ENCODE data around the gene VAMP3. TPM values are rescaled to one million over a fixed set of nuclear protein-coding genes. Genes with fewer than 3 reads are reported as not detected.
"Not testable (repeated sequence)": the region's sequence is repeated elsewhere in the genome, so short reads cannot be mapped to it uniquely, and the experiment has no call there.

VAMP3 gene
- total RNA-seq, 1 experiment from 2014 or later: 102 TPM

DNA sequence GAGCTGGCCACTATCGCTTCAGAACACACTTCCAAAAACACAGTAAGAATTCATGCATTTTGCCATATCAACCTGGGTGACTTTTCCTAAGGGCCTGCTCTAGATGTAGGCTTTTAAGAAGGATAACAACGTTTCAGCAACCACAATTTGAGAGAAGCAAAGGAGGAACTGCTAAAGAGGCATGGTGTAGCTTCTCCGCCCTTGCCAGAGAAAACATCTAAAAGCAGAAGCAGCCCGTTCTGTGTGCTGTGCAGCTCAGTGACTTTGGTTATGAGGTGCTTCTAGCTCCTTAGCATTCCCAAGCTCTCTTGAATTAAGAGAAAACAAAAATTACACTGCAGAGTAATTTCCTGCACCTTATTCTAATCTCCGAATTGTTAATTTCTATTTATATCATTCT lies 15.7 kb downstream of the VAMP3 start:
- in situ Hi-C loops (cut with HindIII; ENCODE audit: low pct_unique_long_range_greater_than_20kb, low sequenced_read_pairs): no loop called here
- no peak for DNase-seq (ENCODE audit: low read depth, low spot score)

DNA sequence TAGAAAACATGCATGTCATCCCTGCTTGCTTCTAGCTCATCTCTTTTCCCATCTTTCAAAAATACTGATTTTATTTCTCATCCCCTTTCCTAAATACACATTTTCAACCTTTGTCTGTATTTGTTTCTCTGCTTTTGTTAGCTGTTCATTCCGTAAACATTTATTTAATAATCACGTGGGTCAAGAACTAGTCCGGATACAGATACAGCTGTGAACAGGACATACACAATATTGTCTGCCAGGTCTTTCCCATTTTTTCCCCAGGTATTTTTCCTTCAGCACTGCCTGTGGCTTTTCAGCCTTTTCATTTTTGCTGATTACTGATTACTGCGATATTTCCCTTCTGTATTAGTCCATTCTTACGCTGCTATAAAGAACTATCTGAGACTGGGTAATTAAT lies 18.7 kb downstream of the VAMP3 start:
- no peak for DNase-seq (ENCODE audit: low read depth, low spot score)
- in situ Hi-C loops (cut with HindIII; ENCODE audit: low pct_unique_long_range_greater_than_20kb, low sequenced_read_pairs): no loop called here

DNA sequence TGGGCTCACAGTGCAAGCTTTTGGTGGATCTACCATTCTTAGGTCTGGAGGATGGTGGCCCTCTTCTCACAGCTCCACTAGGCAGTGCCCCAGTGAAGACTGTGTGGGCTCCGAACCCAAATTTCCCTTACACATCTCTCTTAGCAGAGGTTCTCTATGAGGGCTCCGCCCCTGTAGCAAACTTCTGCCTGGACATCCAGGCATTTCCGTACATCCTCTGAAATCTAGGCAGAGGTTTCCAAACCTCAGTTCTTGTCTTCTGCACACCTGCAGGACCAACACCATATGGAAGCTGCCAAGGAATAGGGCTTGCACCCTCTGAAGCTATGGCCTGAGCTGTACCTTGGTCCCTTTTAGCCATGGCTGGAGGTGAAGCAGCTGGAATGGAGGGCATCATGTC lies 19.9 kb downstream of the VAMP3 start:
- in situ Hi-C loops (cut with HindIII; ENCODE audit: low pct_unique_long_range_greater_than_20kb, low sequenced_read_pairs): not testable (repeated sequence)

DNA sequence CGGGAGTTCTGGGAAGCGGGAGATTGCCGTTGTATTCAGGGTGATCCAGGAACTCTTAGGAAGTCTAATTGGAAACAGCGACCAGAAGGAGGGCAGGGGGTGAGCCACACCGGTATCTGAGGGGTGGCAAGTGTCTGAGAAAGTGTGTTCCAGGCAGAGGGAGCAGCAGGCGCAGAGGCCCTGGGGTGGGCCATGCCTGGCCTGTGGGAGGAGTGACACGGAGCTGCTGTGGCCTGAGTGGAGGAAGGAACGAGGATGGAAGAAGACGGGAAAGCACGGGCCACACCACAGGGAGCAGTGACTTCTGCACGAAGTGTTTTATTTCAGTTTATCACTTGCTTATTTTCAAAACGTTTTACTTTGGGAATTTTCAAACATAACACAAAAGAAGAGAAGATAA lies 24.3 kb downstream of the VAMP3 start:
- in situ Hi-C loops (cut with HindIII; ENCODE audit: low pct_unique_long_range_greater_than_20kb, low sequenced_read_pairs): no loop called here
- DNase-seq (ENCODE audit: low read depth, low spot score): no peak

More for the DNA sequence above, 19.9 kb downstream of the VAMP3 start:
- DNase-seq (ENCODE audit: low read depth, low spot score): not testable (repeated sequence)

DNA sequence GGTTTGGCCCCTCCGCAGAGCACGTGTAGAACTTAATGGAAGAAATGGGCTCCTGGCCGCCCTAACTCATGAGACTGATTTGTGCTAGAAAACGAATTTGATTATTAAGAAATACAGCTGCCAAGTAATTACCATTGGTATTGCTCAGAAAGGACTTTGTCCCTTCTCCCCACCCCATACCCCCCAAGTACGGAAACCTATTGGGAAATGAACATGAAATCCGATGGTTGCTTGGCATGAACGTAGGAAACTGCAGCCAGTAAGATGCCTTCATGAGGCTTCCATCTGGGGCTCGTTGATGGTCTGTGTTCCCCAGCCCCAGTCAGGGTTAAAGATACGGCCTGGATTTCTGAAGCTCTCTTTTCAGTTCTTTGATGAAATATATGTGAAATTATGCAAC lies 34.4 kb downstream of the VAMP3 start:
- in situ Hi-C loops (cut with HindIII; ENCODE audit: low pct_unique_long_range_greater_than_20kb, low sequenced_read_pairs): no loop called here
- DNase-seq (ENCODE audit: low read depth, low spot score): no peak

DNA sequence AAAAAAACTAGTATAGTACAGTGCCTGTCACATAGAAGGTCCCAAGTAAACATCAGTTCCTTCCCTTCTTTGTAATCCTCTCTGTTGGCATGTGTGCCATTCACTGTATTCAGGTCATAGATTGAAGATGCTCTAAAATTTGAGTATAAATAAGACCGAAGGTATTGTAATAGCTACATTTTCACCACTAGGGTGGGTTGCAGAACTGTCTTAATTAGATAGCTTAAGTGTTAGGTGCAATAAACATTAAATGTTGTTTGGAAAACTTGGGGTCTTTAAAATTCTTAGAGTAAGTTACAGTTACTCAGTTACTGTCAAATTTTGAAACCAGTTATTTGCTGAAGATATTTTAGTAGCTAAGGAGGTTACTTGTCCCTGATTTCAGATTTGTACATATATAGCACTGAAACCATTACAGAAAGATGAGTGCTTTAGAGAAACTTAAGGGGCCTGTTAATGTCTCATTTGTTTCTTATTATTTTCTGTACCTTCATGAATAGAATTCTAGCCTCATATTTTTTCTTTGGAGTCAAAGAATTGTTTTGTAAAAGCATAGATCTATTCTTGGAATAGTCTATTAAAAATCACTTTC lies 37.3 kb downstream of the VAMP3 start:
- peak; percentile 43 for DNase-seq (ENCODE audit: low read depth, low spot score)
- in situ Hi-C loops (cut with HindIII; ENCODE audit: low pct_unique_long_range_greater_than_20kb, low sequenced_read_pairs): no loop called here

DNA sequence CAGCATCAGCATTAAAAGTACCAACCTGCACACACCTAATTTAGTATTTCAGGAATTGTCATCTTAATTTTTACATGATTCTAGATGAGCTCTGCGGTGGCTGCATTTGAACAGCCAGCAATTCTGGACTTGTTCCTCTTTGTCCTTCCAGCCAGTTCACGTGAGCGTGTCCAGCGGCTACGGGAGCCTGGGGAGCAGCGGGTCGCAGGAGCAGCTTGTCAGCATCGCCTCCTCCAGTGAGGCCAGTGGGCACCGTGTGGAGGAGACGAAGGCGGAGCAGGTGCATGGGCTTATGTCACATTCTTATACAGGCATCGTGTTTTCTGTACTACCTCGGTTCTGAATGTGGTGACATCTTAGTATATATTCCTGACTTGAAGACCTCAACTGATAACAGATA lies 38.6 kb downstream of the VAMP3 start:
- DNase-seq (ENCODE audit: low read depth, low spot score): no peak
- in situ Hi-C loops (cut with HindIII; ENCODE audit: low pct_unique_long_range_greater_than_20kb, low sequenced_read_pairs): no loop called here

DNA sequence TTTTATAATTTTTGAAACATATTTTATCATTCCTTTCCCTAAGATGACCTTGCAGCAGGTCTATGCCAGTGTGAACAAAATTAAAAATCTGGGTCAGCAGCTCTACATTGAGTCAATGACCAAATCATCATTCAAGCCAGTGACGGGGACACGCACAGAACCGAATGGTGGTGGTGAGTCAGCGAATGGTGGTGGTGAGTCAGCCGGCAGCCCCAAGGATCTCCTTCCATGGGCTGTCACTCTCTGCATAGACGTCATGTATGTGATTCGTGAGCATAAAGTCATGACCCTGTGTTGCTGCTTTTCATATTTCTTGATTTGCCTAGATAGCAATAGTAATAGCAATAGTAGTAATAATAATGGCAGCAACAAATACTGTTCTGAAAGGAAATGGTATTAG lies 39.3 kb downstream of the VAMP3 start:
- no peak for DNase-seq (ENCODE audit: low read depth, low spot score)
- in situ Hi-C loops (cut with HindIII; ENCODE audit: low pct_unique_long_range_greater_than_20kb, low sequenced_read_pairs): no loop called here

DNA sequence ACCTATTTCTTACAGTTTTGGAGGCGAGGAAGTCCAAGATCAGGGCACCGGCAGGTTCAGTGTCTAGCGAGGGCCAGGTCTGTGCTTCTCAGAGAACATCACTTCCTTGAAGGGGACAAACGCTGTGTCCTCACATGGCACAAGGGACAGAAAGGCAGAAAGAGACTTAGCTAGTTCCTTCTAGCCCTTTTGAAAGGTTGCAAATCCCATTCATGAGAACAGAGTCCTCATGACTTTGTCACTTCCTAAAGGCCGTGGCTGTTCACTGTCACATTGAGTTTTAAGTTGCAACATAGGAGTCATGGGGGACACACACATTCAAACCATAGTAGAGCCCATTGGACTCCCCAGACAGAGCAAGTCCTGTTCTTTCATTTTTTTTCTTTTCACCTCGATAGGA lies 40.4 kb downstream of the VAMP3 start:
- in situ Hi-C loops (cut with HindIII; ENCODE audit: low pct_unique_long_range_greater_than_20kb, low sequenced_read_pairs): no loop called here
- DNase-seq (ENCODE audit: low read depth, low spot score): peak; percentile 37

DNA sequence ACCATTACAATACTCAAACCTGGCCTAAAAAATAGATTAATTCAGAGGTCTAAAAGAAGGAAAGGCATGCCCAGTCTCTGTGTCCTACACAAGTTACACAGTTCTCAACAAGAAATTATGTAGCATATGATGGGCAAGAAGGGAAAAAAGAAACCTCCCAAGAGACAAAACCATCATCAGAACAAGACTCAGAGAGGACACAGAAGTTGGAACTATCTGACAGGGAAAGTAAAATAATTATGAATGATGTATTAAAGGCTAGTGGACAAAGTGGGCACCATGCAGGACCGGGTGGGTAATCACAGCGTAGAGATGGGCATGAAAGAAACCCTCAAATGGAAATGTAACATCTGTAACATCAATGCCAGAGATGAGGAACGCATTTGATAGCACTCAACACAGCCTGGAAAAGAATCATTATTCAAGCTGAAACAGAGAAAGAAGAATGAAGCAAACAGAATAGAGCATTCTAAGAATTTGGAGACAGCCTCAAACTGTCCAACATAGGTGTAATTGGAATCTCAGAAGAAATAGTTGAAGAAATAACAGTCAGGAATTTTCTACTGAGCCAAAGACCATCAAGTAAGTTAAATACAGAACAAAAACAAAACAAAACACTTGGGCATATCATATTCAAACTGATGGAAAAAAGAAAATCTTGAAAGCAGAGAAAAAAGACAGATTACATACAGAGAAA lies 42.7 kb downstream of the VAMP3 start:
- DNase-seq (ENCODE audit: low read depth, low spot score): no peak
- in situ Hi-C loops (cut with HindIII; ENCODE audit: low pct_unique_long_range_greater_than_20kb, low sequenced_read_pairs): no loop called here

DNA sequence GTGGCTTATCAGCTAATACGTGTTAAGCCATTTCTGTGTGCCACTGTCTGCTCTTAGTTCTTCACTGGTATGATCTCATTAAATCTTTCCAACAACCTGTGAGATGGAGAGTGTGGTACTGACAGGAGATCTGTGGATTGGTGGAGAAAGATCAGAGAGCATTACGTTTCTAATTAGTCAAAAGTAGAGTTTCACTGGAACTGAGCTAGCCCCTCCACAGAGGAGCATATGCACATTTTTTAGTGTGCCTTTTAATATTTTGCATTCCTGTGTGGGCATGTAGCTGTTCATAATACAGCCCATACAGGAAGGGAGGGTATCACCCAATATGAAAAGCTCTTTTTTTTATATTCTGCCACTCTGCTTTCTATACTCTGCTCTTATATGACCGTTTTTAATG lies 50.2 kb downstream of the VAMP3 start:
- in situ Hi-C loops (cut with HindIII; ENCODE audit: low pct_unique_long_range_greater_than_20kb, low sequenced_read_pairs): no loop called here
- no peak for DNase-seq (ENCODE audit: low read depth, low spot score)

DNA sequence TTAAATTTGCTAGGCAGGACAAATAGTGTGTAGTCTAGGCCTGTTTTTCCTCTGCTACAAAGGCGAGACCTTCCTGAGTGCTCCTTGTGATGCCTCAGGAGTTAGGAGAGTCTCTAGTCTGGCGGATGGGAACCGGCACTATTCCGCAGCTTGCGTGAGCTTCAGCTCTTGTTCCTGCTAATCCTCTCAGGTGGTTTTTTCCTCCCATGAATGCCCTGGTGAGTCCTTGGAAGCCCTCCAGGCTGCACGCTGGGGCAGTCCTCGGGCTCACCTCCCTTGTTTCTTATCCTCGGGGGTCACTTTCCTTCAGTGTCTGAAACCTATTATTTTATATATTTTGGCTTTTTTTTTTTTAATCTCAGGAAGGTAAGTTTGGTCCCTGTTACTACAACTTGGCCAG lies 53.6 kb downstream of the VAMP3 start:
- DNase-seq (ENCODE audit: low read depth, low spot score): no peak
- in situ Hi-C loops (cut with HindIII; ENCODE audit: low pct_unique_long_range_greater_than_20kb, low sequenced_read_pairs): no loop called here

DNA sequence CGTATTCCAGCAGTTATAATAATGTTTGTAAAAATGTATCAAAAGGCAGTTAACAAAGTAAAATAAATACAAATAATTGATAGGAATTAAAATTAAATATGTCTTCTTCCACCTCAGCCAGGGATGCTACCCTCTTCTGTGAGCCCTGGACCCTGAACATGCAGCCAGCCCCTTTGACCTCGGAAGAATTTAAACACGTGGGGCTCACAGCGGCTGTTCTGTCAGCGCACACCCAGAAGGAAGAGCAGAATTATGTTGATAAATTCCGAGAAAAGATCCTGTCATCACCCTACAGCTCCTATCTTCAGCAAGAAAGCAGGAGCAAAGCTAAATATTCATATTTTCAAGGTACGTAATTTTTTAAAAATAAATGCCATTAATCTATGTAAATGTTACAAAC lies 55.3 kb downstream of the VAMP3 start:
- no peak for DNase-seq (ENCODE audit: low read depth, low spot score)
- in situ Hi-C loops (cut with HindIII; ENCODE audit: low pct_unique_long_range_greater_than_20kb, low sequenced_read_pairs): no loop called here

DNA sequence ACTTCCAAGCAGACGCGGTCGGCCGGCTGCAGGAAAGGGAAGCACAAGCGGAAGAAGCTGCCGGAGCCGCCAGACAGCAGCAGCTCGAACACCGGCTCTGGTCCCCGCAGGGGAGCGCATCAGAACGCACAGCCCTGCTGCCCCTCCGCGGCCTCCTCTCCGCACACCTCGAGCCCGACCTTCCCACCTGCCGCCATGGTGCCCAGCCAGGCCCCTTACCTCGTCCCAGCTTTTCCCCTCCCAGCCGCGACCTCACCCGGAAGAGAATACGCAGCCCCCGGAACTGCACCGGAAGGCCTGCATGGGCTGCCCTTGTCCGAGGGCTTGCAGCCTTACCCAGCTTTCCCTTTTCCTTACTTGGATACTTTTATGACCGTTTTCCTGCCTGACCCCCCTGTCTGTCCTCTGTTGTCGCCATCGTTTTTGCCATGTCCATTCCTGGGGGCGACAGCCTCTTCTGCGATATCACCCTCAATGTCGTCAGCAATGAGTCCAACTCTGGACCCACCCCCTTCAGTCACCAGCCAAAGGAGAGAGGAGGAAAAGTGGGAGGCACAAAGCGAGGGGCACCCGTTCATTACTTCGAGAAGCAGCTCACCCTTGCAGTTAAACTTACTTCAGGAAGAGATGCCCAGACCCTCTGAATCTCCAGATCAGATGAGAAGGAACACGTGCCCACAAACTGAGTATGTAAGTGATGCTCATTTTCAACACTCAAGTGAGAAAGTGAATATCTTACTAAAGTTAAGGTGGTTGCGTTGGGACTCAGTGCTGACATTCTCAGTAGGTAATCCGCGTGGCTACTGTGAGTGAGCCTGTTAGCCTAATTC lies 56.2 kb downstream of the VAMP3 start:
- in situ Hi-C loops (cut with HindIII; ENCODE audit: low pct_unique_long_range_greater_than_20kb, low sequenced_read_pairs): no loop called here

More for the DNA sequence above, 56.2 kb downstream of the VAMP3 start:
- DNase-seq (ENCODE audit: low read depth, low spot score): no peak

Other genes with a start within 250 kb of the VAMP3 start
- gene PER3, start 13.0 kb downstream of the VAMP3 start, total RNA-seq (2014; rRNA removed; shearing (Covaris generic)): 8.8 and 9.4 TPM in 2 replicates
- not detected in 2 replicates for gene UTS2, start 81.8 kb downstream of the VAMP3 start, total RNA-seq (2014; rRNA removed; shearing (Covaris generic))
- gene TNFRSF9, start 169.5 kb downstream of the VAMP3 start, total RNA-seq (2014; rRNA removed; shearing (Covaris generic)): not detected in 2 replicates
- gene PARK7, start 190.4 kb downstream of the VAMP3 start, total RNA-seq (2014; rRNA removed; shearing (Covaris generic)): 264 and 305 TPM in 2 replicates